Liver (tissue), 9 donors: ENCODE data around the gene VAPB. TPM values are rescaled to one million over a fixed set of nuclear protein-coding genes. Genes with fewer than 3 reads are reported as not detected.

Experiments used
- DNase-seq: peaks from one replicate; pipeline ENCODE4 v3.0.0-alpha.2; 2017; ENCODE audit warnings: low spot score
- H3K27ac ChIP-seq, 2 donors: one replicate each; pipeline ENCODE4 v1.7.0; 2013; ENCODE audit warnings: inconsistent platforms in 2 of 2, low read length in 2 of 2, control low read depth in 1 of 2, low read depth in 1 of 2, mild to moderate bottlenecking in 1 of 2
- H3K27me3 ChIP-seq, 4 donors: one replicate each; pipeline versions ENCODE4 v1.6.1 to v1.7.0; 2013; ENCODE audit warnings: low read length in 3 of 4, inconsistent platforms in 1 of 4, mild to moderate bottlenecking in 1 of 4, moderate library complexity in 1 of 4; ENCODE audit not compliant: control insufficient read depth in 4 of 4, insufficient read depth in 4 of 4
- H3K36me3 ChIP-seq, 4 donors: one replicate each; pipeline versions ENCODE4 v1.6.1 to v1.7.0; 2013; ENCODE audit warnings: low read length in 3 of 4, mild to moderate bottlenecking in 3 of 4, low read depth in 1 of 4, moderate library complexity in 1 of 4; ENCODE audit not compliant: control insufficient read depth in 4 of 4, insufficient read depth in 3 of 4
- H3K4me1 ChIP-seq, 4 donors: one replicate each; pipeline versions ENCODE4 v1.6.1 to v1.7.0; 2013; ENCODE audit warnings: low read length in 3 of 4, mild to moderate bottlenecking in 3 of 4, moderate library complexity in 1 of 4; ENCODE audit not compliant: control insufficient read depth in 4 of 4, insufficient read depth in 4 of 4
- H3K4me3 ChIP-seq, 3 donors: one replicate each; pipeline versions ENCODE4 v1.6.1 to v1.7.0; 2013; ENCODE audit warnings: low read length in 3 of 3, control low read depth in 1 of 3, low read depth in 1 of 3, mild to moderate bottlenecking in 1 of 3
- H3K9ac ChIP-seq, 2 donors: one replicate each; pipeline ENCODE4 v1.7.0; 2013; ENCODE audit warnings: low read length in 2 of 2, mild to moderate bottlenecking in 2 of 2, moderate library complexity in 2 of 2, control low read depth in 1 of 2, low read depth in 1 of 2
- H3K9me3 ChIP-seq, 4 donors: one replicate each; pipeline versions ENCODE4 v1.6.1 to v1.7.0; 2013; ENCODE audit warnings: low read length in 3 of 4; ENCODE audit not compliant: control insufficient read depth in 4 of 4
- ATF3 ChIP-seq: IDR thresholded peaks from 2 replicates; pipeline ENCODE4 v1.6.1; 2016; ENCODE audit warnings: antibody characterized with exemption
- CTCF ChIP-seq: fragments of 150-350 bp; IDR thresholded peaks from 2 replicates; pipeline ENCODE4 v1.5.1; 2017; ENCODE audit warnings: improper control_type of control experiment, low read depth, low read length; ENCODE audit not compliant: missing input control
- EGR1 ChIP-seq, 2 donors: IDR thresholded peaks; 2 replicates each; pipeline ENCODE4 v1.6.1; 2016 to 2018; ENCODE audit warnings: antibody characterized with exemption in 2 of 2, low read depth in 2 of 2
- FOXA1 ChIP-seq: IDR thresholded peaks from 2 replicates; pipeline ENCODE4 v1.6.1; 2016; ENCODE audit warnings: antibody characterized with exemption
- FOXA2 ChIP-seq: IDR thresholded peaks from 2 replicates; pipeline ENCODE4 v1.6.1; 2016; ENCODE audit warnings: antibody characterized with exemption
- GABPA ChIP-seq, 2 donors: IDR thresholded peaks in 1 of 2; conservative IDR thresholded peaks in 1 of 2; 2 replicates each; pipeline ENCODE4 v1.6.1; 2016; ENCODE audit warnings: antibody characterized with exemption in 2 of 2, mild to moderate bottlenecking in 1 of 2, moderate library complexity in 1 of 2
- HNF4A ChIP-seq, 2 donors: conservative IDR thresholded peaks; 2 replicates each; pipeline ENCODE4 v1.6.1; 2016; ENCODE audit warnings: antibody characterized with exemption in 2 of 2, mild to moderate bottlenecking in 2 of 2
- HNF4G ChIP-seq: IDR thresholded peaks from 2 replicates; pipeline ENCODE4 v1.6.1; 2016; ENCODE audit warnings: antibody characterized with exemption
- JUND ChIP-seq, 2 donors: IDR thresholded peaks; 2 replicates each; pipeline ENCODE4 v1.6.1; 2016; ENCODE audit warnings: antibody characterized with exemption in 2 of 2
- MAX ChIP-seq: IDR thresholded peaks from 2 replicates; pipeline ENCODE4 v1.6.1; 2016; ENCODE audit warnings: antibody characterized with exemption
- REST ChIP-seq: IDR thresholded peaks from 2 replicates; pipeline ENCODE4 v1.6.1; 2016; ENCODE audit warnings: antibody characterized with exemption, mild to moderate bottlenecking
- RXRA ChIP-seq, 2 donors: IDR thresholded peaks; 2 replicates each; pipeline ENCODE4 v1.6.1; 2017 to 2018; ENCODE audit warnings: antibody characterized with exemption in 2 of 2, mild to moderate bottlenecking in 1 of 2
- SP1 ChIP-seq: IDR thresholded peaks from 2 replicates; pipeline ENCODE4 v1.6.1; 2018; ENCODE audit warnings: antibody characterized with exemption, mild to moderate bottlenecking
- TAF1 ChIP-seq: conservative IDR thresholded peaks from 2 replicates; pipeline ENCODE4 v1.6.1; 2016; ENCODE audit warnings: antibody characterized with exemption, mild to moderate bottlenecking
- YY1 ChIP-seq: IDR thresholded peaks from 2 replicates; pipeline ENCODE4 v1.6.1; 2016; ENCODE audit warnings: antibody characterized with exemption, mild to moderate bottlenecking
- ZBTB33 ChIP-seq: IDR thresholded peaks from 2 replicates; pipeline ENCODE4 v1.6.1; 2016; ENCODE audit warnings: antibody characterized with exemption
- WGBS: extraction: QIAGEN DNeasy Blood & Tissue Kit; methylation state at CpG from one replicate; pipeline ENCODE4 v1.1.7; 2013; 5-methylcytosine and 5-hydroxymethylcytosine counted together
- polyA plus RNA-seq, 2 donors: library from polyadenylated mRNA; stranded (reverse) in 1 of 2; unstranded in 1 of 2; fragments of 200-250 nt in 1 of 2; fragments of >200 nt in 1 of 2; fragmentation: Nextera tagmentation in 1 of 2; extraction: Ambion mirVana in 1 of 2; gene quantifications; one replicate each; pipeline versions ENCODE4 v1.2.1 to v1.2.3, GENCODE V29; 2013 to 2015
- total RNA-seq, 2 donors: library from RNA; depleted of rRNA; stranded (reverse); fragments of >200 nt; gene quantifications; one replicate each; pipeline ENCODE4 v1.2.3, GENCODE V29; 2014
- donor health status: healthy.
- donor health status: healthy.
- donor health status: healthy.
- donor health status: healthy.
- donor health status: healthy.

VAPB gene
- total and polyA plus RNA-seq, 4 donors = 12.2 to 21.7 (median 18.5) TPM

GRCh38 chr20:58448958-58449357, 59.9 kb downstream of the VAPB start:
- no peak for DNase-seq
- no peaks in the 10 kb centered on the region for H3K4me1 ChIP-seq
- TF ChIP-seq JUND (IDR thresholded peaks at IDR 0.05) (no peak), FOXA1 (no peak), ZBTB33 (no peak), CTCF (no peak), RXRA (IDR thresholded peaks at IDR 0.05) (no peak), EGR1 (IDR thresholded peaks at IDR 0.05; ENCODE audit: low read depth in 2 of 2) (no peak), TAF1 (no peak), FOXA2 (no peak), YY1 (no peak), HNF4A (conservative IDR thresholded peaks at IDR 0.05) (no peak), GABPA (IDR thresholded peaks at IDR 0.05 in 1 of 2, conservative IDR thresholded peaks at IDR 0.05 in 1 of 2) (no peak), HNF4G (no peak), MAX (no peak), ATF3 (no peak), REST (no peak), SP1 (no peak)
- peaks cover 1 to 22% (median 13%) of the 10 kb centered on the region in 4 donors for H3K36me3 ChIP-seq
- H3K9me3 ChIP-seq = no peaks in the 10 kb centered on the region
- H3K27me3 ChIP-seq = no peaks in the 10 kb centered on the region
- H3K9ac ChIP-seq = no peak overlapping the region
- no peak overlapping the region for H3K4me3 ChIP-seq
- WGBS = 93% methylated on average over 4 of the region's 4 CpGs
- no peak overlapping the region for H3K27ac ChIP-seq

- H3K27ac ChIP-seq = no peak overlapping the region
- peaks cover 1 to 16% (median 6%) of the 10 kb centered on the region in 4 donors for H3K36me3 ChIP-seq
- no peak for DNase-seq
- no peaks in the 10 kb centered on the region for H3K4me1 ChIP-seq
- H3K9ac ChIP-seq = no peak overlapping the region
- peaks cover 0 to 4% (median 1%) of the 10 kb centered on the region in 4 donors for H3K9me3 ChIP-seq
- WGBS = 82% methylated on average over 10 of the region's 10 CpGs
- H3K4me3 ChIP-seq = no peak overlapping the region
- no peaks in the 10 kb centered on the region for H3K27me3 ChIP-seq
- TF ChIP-seq RXRA (IDR thresholded peaks at IDR 0.05) (no peak), HNF4A (conservative IDR thresholded peaks at IDR 0.05) (no peak), HNF4G (no peak), GABPA (IDR thresholded peaks at IDR 0.05 in 1 of 2, conservative IDR thresholded peaks at IDR 0.05 in 1 of 2) (no peak), YY1 (no peak), CTCF (no peak), MAX (no peak), FOXA2 (no peak), REST (no peak), JUND (IDR thresholded peaks at IDR 0.05) (no peak)
These were observed 60.7 kb downstream of the VAPB start for GRCh38 chr20:58449681-58450221.
